Hematopoietic multipotent progenitor cell treated with erythropoietin and hydrocortisone succinate and interleukin-3 and kit ligand, for 4 days (in vitro differentiated cells): ENCODE data around the gene ZFP57.
"Not testable (repeated sequence)": the region's sequence is repeated elsewhere in the genome, so short reads cannot be mapped to it uniquely, and the experiment has no call there.

ENCODE experiments used
- DNase-seq: peaks from one replicate; pipeline ENCODE4 v3.0.0-alpha.2; 2015

ZFP57 gene

GRCh38 chr6:29694637-29695036 lies 13.7 kb upstream of the ZFP57 start:
- DNase-seq, result no peak

GRCh38 chr6:29685718-29686326 lies 4.9 kb upstream of the ZFP57 start:
- DNase-seq, result no peak

- no peak for DNase-seq
These were observed 859 bp upstream of the ZFP57 start for GRCh38 chr6:29681811-29682210.

DNA sequence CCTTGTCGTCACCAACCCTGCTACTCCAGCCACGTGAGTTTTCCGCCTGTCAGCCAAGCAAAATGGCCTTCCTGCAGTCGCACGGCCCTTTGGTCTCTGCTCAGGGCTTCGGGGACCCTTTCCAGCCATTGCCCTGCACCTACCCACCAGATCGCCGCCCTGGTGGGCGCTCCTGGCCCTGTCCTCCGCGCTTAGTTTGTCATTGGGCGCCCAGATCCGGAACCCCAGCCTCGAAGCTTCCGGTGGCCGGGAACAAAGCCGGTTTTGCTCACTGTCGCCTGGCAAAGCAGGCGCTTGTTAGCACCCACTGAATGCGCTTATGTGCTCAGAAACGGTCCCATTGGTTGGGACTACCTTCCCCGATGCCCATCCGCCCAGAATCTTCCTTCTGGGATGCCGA lies 536 bp downstream of the ZFP57 start:
- DNase-seq, result no peak

DNA sequence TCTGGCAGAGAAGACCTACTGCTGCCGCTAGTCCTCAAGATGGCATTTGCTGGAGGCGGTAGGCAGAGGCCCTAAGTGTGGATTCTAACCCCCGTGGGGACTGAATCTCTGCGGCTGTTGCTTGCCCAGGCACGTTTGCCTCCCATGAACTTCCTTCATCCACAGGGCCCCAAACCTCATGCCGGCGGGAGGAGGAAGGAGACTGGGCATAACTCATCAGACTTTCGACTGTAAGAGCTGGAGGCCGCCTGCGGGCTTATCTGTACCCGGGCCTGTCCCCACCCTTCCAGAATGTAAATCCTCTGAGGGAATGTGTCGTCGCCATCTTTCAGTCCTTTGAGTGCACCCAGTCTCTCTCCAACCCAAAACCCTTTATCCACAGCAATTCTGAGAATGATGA lies 990 bp downstream of the ZFP57 start:
- no peak for DNase-seq

GRCh38 chr6:29678114-29678513 lies 2.8 kb downstream of the ZFP57 start:
- no peak for DNase-seq

DNA sequence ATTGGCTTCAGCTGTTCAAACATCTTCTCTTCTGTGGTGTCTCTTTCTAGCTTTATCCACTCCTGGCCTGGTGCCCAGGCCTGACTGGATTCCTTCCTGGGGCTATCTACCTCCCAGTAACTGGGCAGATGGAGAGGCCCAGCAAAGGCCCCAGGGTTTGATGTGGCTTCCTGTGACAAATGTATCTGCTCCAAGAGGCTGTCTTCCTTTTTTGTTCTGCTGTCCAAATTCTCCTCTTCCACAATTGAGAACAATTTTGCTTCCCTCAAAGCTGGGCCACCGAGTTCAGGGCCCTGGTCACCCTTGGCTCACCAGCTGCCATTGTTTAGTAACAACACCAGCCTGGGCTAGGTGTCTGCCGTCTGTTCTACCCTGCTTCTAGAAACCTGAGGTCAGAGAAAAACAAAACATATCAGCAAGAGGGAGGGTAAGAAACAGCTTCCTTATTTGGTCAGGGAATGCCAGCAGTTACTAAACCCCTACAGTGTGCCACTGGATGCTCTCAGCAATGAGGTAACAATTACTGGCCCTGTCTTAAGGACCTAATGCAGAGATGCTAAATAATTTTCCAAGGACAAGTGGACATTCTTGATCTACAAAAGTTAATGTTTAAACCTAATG lies 3.9 kb downstream of the ZFP57 start:
- peak; percentile 10 for DNase-seq

GRCh38 chr6:29675561-29675960 lies 5.4 kb downstream of the ZFP57 start:
- DNase-seq, result no peak

- DNase-seq, result no peak
These were observed 6.9 kb downstream of the ZFP57 start for GRCh38 chr6:29674008-29674407.

DNA sequence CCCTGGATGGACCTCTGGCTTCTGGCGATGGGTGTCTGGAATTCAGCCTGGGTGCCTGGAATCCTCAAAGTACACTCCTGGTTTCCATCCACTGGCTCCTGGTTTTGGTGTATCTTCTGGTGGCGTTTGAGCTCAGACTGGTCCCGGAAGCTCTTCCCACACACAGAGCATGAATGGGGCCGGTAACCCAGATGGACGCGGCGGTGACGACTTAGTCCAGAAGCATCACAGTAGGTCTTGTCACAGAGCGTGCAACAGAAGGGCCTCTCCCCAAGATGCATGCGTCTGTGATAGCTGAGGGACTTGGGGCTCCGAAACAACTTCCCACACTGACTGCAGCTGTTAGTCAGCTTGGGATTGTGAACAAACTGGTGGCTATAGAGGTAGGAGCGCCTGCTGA lies 7.8 kb downstream of the ZFP57 start:
- no peak for DNase-seq

DNA sequence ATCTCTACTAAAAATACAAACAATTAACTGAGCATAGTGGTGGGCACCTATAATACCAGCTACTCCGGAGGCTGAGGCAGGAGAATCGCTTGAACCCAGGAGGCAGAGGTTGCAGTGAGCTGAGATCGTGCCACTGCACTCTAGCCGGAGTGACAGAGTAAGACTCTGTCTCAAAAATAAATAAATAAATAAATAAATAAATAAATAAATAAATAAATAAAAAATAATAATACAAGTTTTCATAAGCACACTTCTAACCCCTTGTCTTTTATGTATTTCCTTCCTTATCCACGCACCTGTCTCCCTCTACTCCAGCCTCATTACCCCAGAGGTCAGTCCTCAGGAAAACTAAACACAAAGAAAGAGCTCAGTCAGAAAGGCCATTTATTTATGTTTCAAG lies 8.8 kb downstream of the ZFP57 start:
- DNase-seq, result not testable (repeated sequence)

DNA sequence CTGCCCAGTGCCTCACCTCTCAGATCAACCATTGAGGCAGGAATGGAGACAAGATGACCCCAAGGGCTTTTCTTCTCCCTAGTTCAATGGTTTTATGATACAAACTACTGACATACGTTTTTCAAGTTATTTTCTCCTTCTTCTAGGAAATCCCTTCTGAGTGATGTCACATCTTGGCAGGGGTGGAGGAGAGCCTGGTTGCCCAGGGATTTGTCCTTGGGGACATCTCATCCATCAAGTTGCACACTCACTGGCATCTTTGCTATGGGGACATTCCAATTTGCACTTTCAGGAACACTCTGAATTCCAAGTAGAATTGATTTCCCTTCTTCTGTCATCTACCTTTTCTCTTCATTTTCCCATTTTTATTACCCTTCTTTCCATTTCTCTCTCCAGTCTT lies 9.9 kb downstream of the ZFP57 start:
- DNase-seq, result no peak

GRCh38 chr6:29667158-29667557 lies 13.8 kb downstream of the ZFP57 start:
- no peak for DNase-seq

- DNase-seq, result no peak
These were observed 14.2 kb downstream of the ZFP57 start for GRCh38 chr6:29666826-29667130.

- no peak for DNase-seq
These were observed 14.8 kb downstream of the ZFP57 start for GRCh38 chr6:29665942-29666825.

DNA sequence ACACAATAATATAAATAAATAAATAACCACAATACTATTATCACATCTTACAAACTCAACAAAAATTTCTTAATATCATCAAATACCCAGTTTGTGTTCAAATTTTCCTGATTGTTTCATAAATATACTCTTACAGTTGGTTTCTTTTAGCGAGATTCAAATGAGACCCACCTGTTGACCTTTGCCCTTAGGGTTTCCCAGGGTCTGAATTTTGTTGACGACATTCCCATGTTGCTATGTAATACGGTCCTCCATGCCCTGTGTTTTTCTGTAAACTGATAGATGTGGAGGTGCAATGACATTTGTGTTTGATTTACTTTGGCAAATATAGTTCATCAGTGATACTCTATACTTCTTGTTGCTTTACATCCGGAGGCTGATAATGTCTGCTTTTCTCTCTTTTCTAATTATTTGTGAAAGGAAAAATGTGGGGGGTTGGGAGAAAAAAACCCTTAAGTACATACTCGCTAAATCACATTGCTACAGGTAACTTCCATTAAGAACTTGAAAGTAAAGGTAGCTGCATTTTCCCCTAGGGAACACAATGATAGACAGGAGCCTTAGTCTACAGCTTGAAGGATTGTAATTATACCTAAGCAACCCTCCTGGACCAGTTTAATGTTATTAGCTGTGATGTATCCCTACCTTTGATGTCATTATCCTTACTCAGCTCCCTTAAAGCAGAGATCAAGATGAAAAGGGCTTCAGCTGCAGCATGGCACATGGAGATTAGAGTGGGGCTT lies 17.5 kb downstream of the ZFP57 start:
- no peak for DNase-seq

GRCh38 chr6:29661502-29662141 lies 19.3 kb downstream of the ZFP57 start:
- not testable (repeated sequence) for DNase-seq

- no peak for DNase-seq
These were observed 19.9 kb downstream of the ZFP57 start for GRCh38 chr6:29661071-29661470.

- DNase-seq, result no peak
These were observed 24.2 kb downstream of the ZFP57 start, which contains the start of gene MOG for GRCh38 chr6:29656798-29657197. TSS of gene MOG (plus strand) at chr6:29657092. CDS start at chr6:29657210, 118 bp downstream.

DNA sequence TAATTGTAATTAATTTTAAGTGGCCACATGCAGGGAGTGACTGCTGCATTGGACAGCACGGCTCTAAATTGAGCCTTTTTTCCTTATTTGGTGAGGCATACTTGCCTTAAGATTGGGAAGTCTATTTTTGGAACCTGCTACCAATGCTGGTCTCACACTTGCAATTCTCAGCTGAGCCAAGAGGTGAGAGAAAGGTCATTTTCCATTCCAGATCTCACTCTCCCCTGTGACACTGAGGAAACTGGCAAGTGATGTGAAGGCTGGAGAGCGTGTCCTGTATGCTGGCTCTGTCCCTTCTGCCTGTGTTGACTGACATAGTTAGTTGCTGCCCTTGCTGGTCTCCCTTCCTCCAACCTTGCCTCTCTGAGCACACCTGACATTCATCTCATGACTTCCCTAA lies 24.8 kb downstream of the ZFP57 start:
- no peak for DNase-seq

GRCh38 chr6:29655658-29656057 lies 25.3 kb downstream of the ZFP57 start:
- DNase-seq, result no peak

GRCh38 chr6:29653452-29654038 lies 27.4 kb downstream of the ZFP57 start:
- peak; percentile 87 for DNase-seq

- no peak for DNase-seq
These were observed 28.8 kb downstream of the ZFP57 start for GRCh38 chr6:29652198-29652584.
